ENCODE measurements around the gene GLB1L2. TPM values are rescaled to one million over a fixed set of nuclear protein-coding genes. Genes with fewer than 3 reads are reported as not detected.

GLB1L2 gene
- total and polyA plus RNA-seq, 3 donors from 2014 or later: 18.5 to 29.9 (median 29.1) TPM

DNA sequence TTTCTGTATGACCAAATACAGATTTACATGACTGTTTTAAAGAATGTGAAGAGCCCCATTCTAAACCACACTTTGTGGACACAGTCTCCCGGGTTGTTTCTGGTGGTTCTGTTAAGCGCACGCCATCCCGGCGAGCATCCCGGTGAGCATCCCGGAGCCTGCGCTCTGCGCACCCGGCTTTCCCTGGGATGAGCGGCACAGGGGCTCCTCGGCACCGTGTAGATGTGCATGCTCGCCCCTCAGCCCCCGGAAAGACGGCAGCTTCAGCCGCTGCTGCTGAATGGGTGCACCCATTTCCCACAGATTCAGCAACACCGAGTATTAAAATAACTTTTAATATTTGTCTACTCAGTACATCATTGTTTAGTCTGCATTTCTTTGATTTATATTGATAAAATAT, 36.0 kb downstream of the GLB1L2 start:
- TF ChIP-seq, protein P1, sequence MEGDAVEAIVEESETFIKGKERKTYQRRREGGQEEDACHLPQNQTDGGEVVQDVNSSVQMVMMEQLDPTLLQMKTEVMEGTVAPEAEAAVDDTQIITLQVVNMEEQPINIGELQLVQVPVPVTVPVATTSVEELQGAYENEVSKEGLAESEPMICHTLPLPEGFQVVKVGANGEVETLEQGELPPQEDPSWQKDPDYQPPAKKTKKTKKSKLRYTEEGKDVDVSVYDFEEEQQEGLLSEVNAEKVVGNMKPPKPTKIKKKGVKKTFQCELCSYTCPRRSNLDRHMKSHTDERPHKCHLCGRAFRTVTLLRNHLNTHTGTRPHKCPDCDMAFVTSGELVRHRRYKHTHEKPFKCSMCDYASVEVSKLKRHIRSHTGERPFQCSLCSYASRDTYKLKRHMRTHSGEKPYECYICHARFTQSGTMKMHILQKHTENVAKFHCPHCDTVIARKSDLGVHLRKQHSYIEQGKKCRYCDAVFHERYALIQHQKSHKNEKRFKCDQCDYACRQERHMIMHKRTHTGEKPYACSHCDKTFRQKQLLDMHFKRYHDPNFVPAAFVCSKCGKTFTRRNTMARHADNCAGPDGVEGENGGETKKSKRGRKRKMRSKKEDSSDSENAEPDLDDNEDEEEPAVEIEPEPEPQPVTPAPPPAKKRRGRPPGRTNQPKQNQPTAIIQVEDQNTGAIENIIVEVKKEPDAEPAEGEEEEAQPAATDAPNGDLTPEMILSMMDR (IDR thresholded peaks at IDR 0.05): no peak
- TF ChIP-seq POLR2A (IDR thresholded peaks at IDR 0.05): no peak
- no peaks in the 10 kb centered on the region for H3K9me3 ChIP-seq
- no peaks in the 10 kb centered on the region for H3K36me3 ChIP-seq (ENCODE audit: low read depth, missing control alignments)
- DNase-seq: no peak
- no peak overlapping the region for H3K4me3 ChIP-seq
- no peak overlapping the region for H3K27ac ChIP-seq
- no peaks in the 10 kb centered on the region for H3K27me3 ChIP-seq
- intact Hi-C loops (cut with DNase I; ENCODE audit: low total_unique reads): no loop called here
- 89 to 92% methylated on average over 18 of the region's 18 CpGs for WGBS, 2 donors
- H3K4me1 ChIP-seq: no peaks in the 10 kb centered on the region

DNA sequence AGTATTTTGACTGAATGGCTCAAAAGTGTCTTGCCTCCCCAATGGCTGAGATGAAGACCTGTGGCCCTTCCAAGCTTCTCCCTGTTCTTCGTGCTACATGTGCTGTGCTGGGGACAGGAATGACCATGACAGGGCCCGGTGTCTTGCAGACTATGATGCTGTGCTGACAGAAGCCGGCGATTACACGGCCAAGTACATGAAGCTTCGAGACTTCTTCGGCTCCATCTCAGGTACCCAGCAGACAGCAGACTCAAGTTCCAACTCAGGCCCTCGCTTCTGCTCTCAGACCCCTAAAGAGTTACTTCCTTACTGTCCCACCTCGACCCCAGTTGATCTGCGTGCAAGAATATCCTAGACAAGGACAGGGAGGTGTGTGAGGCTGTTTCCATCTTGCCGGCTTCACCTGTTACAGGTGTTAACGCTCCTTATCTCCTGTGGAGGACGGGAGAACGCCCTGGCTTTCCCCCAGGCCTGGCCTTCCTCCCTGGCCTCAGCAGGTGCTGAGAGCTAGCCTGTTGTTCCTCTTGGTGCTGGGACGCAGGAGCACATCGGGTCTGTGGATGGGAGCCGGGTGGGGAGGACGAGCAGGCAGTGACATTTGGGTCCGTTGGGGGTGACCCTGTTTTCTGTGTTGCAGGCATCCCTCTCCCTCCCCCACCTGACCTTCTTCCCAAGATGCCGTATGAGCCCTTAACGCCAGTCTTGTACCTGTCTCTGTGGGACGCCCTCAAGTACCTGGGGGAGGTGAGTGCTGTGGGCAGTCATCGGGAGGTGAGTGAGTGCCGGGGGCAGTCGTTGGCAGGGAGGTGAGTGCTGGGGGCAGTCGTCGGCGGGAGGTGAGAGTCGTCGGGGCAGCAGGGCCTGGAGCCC, 38.1 kb downstream of the GLB1L2 start:
- Histone ChIP-seq H3K36me3 (ENCODE audit: low read depth, missing control alignments) (no peaks in the 10 kb centered on the region), H3K27ac (no peak overlapping the region), H3K27me3 (no peaks in the 10 kb centered on the region), H3K4me3 (no peak overlapping the region), H3K9me3 (no peaks in the 10 kb centered on the region), H3K4me1 (no peaks in the 10 kb centered on the region)
- DNase-seq: no peak
- intact Hi-C loops (cut with DNase I; ENCODE audit: low total_unique reads): no loop called here
- TF ChIP-seq POLR2A (IDR thresholded peaks at IDR 0.05): no peak
- TF ChIP-seq, protein P1 (IDR thresholded peaks at IDR 0.05): no peak
- WGBS, 2 donors: 85 to 89% methylated on average over 28 to 30 of the region's 30 CpGs

DNA sequence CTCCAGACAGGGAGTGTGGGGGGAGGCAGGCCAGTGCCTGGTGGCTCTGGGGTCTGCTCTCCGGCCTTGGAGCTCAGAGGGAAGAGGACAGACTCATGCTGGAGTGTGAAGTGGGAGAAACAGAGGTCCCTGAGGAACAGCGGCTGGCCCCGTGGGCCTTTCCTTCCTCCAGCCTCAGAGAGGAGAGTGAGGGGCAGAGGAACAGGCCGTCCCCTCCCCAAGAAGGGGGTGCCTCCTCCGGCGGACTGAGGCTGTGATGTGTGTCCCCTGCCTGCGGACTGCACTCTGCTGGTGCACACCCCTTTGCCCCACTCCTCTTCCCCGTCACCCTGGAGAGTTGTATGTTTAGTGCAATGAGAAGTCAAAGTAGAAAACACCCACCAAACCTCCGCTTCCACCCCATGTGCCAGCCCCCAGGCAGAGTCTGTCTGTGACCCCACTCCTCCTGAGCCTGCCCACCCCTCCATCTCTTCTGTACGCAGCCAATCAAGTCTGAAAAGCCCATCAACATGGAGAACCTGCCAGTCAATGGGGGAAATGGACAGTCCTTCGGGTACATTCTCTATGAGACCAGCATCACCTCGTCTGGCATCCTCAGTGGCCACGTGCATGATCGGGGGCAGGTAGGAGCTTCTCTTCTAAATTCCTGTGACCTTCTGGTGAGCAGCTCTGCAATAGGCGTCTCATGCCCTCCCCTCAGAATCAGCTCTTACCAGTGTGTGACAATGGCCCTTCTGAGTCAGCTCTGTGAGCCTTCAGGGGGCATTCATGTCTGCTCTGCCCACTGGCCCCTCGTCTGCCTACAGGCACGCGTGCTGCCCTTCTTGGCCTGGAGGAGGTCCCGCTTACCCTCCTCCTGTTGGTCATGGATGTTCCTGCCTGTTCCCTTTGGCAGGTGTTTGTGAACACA, 39.0 kb downstream of the GLB1L2 start:
- Histone ChIP-seq H3K4me1 (no peaks in the 10 kb centered on the region), H3K9me3 (no peaks in the 10 kb centered on the region), H3K4me3 (no peak overlapping the region), H3K27me3 (no peaks in the 10 kb centered on the region), H3K27ac (no peak overlapping the region), H3K36me3 (ENCODE audit: low read depth, missing control alignments) (no peaks in the 10 kb centered on the region)
- WGBS, 2 donors: 84 to 88% methylated on average over 18 to 19 of the region's 19 CpGs
- intact Hi-C loops (cut with DNase I; ENCODE audit: low total_unique reads): no loop called here
- no peak for DNase-seq
- TF ChIP-seq, protein P1 (IDR thresholded peaks at IDR 0.05): no peak
- no peak for TF ChIP-seq POLR2A (IDR thresholded peaks at IDR 0.05)

DNA sequence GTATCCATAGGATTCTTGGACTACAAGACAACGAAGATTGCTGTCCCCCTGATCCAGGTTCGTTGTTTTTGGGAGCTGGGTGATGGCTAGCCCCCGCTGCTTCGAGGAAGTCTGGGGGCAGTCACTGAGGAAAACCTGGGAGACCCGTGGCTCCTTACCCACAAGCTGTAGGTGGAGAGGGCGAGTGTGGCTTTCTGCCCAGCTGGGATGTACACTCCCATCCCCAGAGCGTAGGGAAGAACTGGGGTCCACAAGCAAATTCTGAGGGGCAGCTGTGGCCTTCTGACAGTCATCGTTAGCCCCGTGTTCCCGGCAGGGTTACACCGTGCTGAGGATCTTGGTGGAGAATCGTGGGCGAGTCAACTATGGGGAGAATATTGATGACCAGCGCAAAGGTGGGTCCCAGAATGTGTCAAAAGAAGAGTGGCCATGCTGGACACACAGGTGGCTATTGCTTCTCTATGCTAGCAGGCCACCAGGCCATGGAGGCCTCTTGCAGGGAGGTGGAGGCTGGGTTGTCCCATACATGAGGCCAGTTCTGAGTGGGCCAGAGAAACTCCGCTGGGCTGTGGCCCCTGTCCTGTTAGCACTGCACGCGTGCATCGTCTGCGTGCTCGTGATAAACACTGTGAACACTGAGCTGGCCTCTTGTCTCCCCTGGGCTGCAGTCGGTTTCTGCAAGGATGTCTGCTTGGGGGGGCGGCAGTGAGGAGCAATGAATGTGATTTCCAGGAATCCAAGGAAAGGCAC, 39.8 kb downstream of the GLB1L2 start:
- H3K9me3 ChIP-seq: no peaks in the 10 kb centered on the region
- H3K4me1 ChIP-seq: no peaks in the 10 kb centered on the region
- intact Hi-C loops (cut with DNase I; ENCODE audit: low total_unique reads): no loop called here
- 94 to 96% methylated on average over 21 to 22 of the region's 22 CpGs for WGBS, 2 donors
- no peak for TF ChIP-seq POLR2A (IDR thresholded peaks at IDR 0.05)
- TF ChIP-seq, protein P1 (IDR thresholded peaks at IDR 0.05): no peak
- no peak overlapping the region for H3K4me3 ChIP-seq
- no peaks in the 10 kb centered on the region for H3K36me3 ChIP-seq (ENCODE audit: low read depth, missing control alignments)
- no peaks in the 10 kb centered on the region for H3K27me3 ChIP-seq
- DNase-seq: no peak
- no peak overlapping the region for H3K27ac ChIP-seq

Data from testis (tissue), 3 donors.